Ascending aorta (tissue), 2 donors: ENCODE measurements around the gene VPS18. TPM values are rescaled to one million over a fixed set of nuclear protein-coding genes. Genes with fewer than 3 reads are reported as not detected.
A peak's percentile ranks its signal among the peaks of the same experiment; 100 is the strongest.

ENCODE experiments used
- DNase-seq, 2 donors: peaks; one replicate each; pipeline ENCODE4 v3.0.0-alpha.2; 2019; ENCODE audit warnings: low spot score in 2 of 2
- H3K27ac ChIP-seq, 2 donors: fragments of 200-600 bp; sonication (generic); one replicate each; pipeline ENCODE4 v1.5.1; 2016 to 2017; ENCODE audit warnings: mild to moderate bottlenecking in 1 of 2
- H3K27me3 ChIP-seq: fragments of 200-600 bp; sonication (generic); one replicate; pipeline ENCODE4 v1.5.1; 2017
- H3K36me3 ChIP-seq, 2 donors: fragments of 200-600 bp; sonication (generic); one replicate each; pipeline ENCODE4 v1.5.1; 2016
- H3K4me1 ChIP-seq, 2 donors: fragments of 200-600 bp; sonication (generic); one replicate each; pipeline ENCODE4 v1.5.1; 2016 to 2017; ENCODE audit warnings: mild to moderate bottlenecking in 1 of 2
- H3K4me3 ChIP-seq, 2 donors: fragments of 200-600 bp; sonication (generic); one replicate each; pipeline ENCODE4 v1.5.1; 2016 to 2017; ENCODE audit warnings: mild to moderate bottlenecking in 1 of 2
- H3K9me3 ChIP-seq, 2 donors: fragments of 200-600 bp; sonication (generic); one replicate each; pipeline ENCODE4 v1.5.1; 2016
- intact Hi-C: fragments of 100-400 bp; cut with DNase I; formaldehyde crosslinking; loops from one replicate; pipeline ENCODE4 v1.15.1; 2023
- total RNA-seq: library from RNA; depleted of rRNA; stranded (reverse); fragments of >200 nt; gene quantifications from one replicate; pipeline ENCODE4 v1.1.0, GENCODE V29; 2016
- TF ChIP-seq, protein P1 (sequence below), 3 experiments: fragments of 200-600 bp in 2 of 3; fragments of 450-650 bp in 1 of 3; sonication (generic) in 2 of 3; IDR thresholded peaks; one replicate each; pipeline ENCODE4 v1.5.1; 2016 to 2019; ENCODE audit warnings: antibody characterized with exemption in 3 of 3, mild to moderate bottlenecking in 1 of 3, moderate library complexity in 1 of 3

Gene VPS18
- total RNA-seq, 1 donor from 2014 or later: 51.8 TPM

DNA sequence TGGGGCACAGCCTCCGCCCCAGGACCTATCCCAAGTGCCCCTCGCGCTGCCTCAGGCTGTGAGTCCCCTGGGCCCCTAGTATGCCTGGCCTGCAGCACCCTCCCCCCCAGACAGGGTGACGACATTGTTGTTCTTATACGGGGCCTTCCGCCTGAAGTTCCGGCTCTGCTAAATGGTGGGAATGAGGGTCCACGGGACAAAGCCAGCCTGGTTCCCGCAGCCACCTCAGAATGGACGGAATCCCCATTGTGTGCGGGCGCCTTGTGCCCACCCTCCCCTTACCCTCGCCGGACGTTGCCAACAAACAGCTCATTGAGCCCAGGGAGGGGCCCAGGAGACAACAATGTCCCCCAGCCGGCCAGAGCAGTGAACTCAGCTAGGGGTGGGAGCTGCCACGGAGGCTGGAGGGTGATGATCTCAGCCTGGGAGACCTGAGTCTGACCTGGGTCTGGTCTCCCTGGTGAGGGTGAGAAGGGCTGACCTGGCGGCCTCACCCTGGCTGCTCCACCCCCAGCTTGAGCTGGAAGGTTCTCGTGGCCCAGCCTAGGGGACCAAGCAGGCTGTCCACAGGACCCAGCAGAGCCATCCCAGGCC, 24.6 kb downstream of the VPS18 start:
- Histone ChIP-seq H3K27me3 (no peaks in the 10 kb centered on the region), H3K4me1 (no peaks in the 10 kb centered on the region), H3K36me3 (no peaks in the 10 kb centered on the region), H3K9me3 (no peaks in the 10 kb centered on the region), H3K4me3 (no peak overlapping the region), H3K27ac (no peak overlapping the region)
- intact Hi-C loops: no loop called here
- TF ChIP-seq, protein P1, sequence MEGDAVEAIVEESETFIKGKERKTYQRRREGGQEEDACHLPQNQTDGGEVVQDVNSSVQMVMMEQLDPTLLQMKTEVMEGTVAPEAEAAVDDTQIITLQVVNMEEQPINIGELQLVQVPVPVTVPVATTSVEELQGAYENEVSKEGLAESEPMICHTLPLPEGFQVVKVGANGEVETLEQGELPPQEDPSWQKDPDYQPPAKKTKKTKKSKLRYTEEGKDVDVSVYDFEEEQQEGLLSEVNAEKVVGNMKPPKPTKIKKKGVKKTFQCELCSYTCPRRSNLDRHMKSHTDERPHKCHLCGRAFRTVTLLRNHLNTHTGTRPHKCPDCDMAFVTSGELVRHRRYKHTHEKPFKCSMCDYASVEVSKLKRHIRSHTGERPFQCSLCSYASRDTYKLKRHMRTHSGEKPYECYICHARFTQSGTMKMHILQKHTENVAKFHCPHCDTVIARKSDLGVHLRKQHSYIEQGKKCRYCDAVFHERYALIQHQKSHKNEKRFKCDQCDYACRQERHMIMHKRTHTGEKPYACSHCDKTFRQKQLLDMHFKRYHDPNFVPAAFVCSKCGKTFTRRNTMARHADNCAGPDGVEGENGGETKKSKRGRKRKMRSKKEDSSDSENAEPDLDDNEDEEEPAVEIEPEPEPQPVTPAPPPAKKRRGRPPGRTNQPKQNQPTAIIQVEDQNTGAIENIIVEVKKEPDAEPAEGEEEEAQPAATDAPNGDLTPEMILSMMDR (IDR thresholded peaks at IDR 0.05): no peak
- DNase-seq: no peak

DNA sequence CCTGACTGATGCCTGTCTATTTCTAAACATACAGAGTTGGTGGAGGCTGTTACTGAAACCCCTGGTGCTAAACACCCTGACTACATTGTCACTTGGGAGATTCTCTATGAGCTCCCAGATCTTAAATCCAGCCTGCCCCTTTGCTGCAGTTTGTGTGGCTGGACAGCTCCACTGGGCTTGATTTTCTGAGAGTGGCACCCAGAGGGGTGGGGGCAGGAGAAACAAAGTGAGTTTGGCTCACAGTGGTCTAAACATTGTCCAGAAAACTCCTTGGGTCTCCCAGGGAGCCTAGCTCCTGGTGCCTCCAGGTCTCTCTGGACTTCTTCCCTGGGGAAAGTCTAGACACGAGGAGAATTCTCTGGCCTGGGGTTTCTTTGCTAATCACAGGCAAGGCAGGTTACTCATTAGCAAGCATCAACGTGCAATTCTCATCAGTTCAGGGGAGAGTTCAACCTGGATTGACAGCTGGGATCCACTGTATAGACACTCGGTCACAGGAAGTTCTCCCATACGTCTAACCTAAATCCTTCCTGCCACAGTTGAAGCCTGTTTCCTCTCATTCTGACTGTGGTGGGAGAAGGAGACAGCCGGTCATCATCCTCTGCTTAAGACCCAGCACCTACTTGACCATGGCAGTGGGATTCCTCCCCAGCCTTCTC, 27.8 kb downstream of the VPS18 start:
- H3K9me3 ChIP-seq: no peaks in the 10 kb centered on the region
- H3K27ac ChIP-seq: no peak overlapping the region
- intact Hi-C loops: no loop called here
- H3K4me1 ChIP-seq: peaks cover 4 to 6% of the 10 kb centered on the region in 2 donors
- TF ChIP-seq, protein P1 (IDR thresholded peaks at IDR 0.05): no peak
- DNase-seq: no peak
- no peaks in the 10 kb centered on the region for H3K27me3 ChIP-seq
- H3K4me3 ChIP-seq: no peak overlapping the region
- no peaks in the 10 kb centered on the region for H3K36me3 ChIP-seq

DNA sequence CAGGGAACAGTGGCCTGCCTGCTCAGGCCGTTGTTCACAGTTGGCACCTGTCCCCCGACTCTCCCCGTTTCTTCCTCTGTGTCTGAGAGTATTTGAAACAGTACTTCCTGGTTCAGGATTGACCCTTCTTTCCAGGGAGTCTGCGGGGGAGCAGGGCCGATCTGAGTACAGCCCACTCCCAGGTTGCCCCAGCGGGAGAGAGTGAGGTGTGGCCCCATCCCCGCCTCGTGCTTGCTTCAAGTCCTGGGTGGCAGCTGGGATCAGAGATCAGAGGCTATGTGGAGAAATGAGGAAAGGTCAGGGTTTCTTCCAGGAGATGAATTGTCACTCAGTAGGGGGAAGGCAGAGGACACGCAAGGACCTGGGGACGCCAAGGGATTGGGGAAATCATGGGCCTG, 28.4 kb downstream of the VPS18 start:
- no peak for DNase-seq
- no peak overlapping the region for H3K4me3 ChIP-seq
- no peaks in the 10 kb centered on the region for H3K36me3 ChIP-seq
- TF ChIP-seq, protein P1 (IDR thresholded peaks at IDR 0.05): no peak
- H3K27me3 ChIP-seq: no peaks in the 10 kb centered on the region
- no peak overlapping the region for H3K27ac ChIP-seq
- H3K9me3 ChIP-seq: no peaks in the 10 kb centered on the region
- peaks cover 4 to 9% of the 10 kb centered on the region in 2 donors for H3K4me1 ChIP-seq
- intact Hi-C loops: no loop called here

DNA sequence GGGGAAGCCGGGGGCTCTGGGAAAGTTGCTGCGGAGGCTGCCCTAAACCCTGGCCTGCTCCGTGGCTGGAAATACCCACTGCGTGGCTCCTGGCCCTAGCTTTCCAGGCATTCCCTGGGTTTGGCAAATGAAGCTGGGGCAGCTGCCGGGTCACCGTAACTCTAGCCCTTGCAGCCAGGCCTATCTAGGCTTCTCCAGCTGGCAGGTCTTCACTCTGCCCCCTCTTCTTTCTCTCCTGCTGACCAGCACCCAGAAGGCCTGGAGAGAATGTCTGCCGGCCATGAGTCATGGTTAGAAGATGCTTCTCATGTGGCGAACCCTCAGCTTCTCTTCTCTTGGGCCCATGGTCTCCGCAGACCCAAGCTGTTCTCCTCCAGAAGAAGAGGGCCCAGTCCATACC, 29.3 kb downstream of the VPS18 start:
- H3K27me3 ChIP-seq: no peaks in the 10 kb centered on the region
- H3K36me3 ChIP-seq: no peaks in the 10 kb centered on the region
- peaks cover 13 to 18% of the 10 kb centered on the region in 2 donors for H3K4me1 ChIP-seq
- TF ChIP-seq, protein P1 (IDR thresholded peaks at IDR 0.05): no peak
- DNase-seq: no peak
- H3K27ac ChIP-seq: no peak overlapping the region
- H3K9me3 ChIP-seq: no peaks in the 10 kb centered on the region
- intact Hi-C loops: no loop called here
- H3K4me3 ChIP-seq: no peak overlapping the region

DNA sequence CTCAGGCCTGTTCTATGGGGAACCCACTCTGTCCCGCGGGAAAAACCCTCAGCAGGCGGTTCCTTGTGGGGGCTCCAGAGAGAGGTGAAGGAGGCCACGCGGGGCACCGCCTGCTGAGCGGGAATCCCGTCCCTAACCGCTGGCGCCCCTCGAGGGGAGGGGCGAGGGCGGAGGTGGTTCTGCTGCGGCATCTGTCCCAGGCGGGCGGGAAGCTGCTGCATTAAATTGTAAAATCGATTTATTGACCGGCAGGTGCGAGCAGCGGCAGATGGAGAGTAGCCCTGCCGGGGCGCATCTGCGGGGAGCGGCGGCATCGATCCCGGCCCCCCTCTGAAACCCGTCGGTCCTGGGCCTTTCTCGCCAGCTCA, 31.2 kb downstream of the VPS18 start:
- intact Hi-C loops: no loop called here
- Histone ChIP-seq H3K27ac (no peak overlapping the region), H3K4me3 (peak overlapping the region in 1 of 2 donors; percentile 51), H3K27me3 (no peaks in the 10 kb centered on the region), H3K9me3 (no peaks in the 10 kb centered on the region), H3K4me1 (peaks cover 23 to 37% of the 10 kb centered on the region in 2 donors), H3K36me3 (no peaks in the 10 kb centered on the region)
- DNase-seq: no peak
- TF ChIP-seq, protein P1 (IDR thresholded peaks at IDR 0.05): no peak
